Epithelial cell of proximal tubule (primary cell): ENCODE data around the gene FBXO24. TPM values are rescaled to one million over a fixed set of nuclear protein-coding genes. Genes with fewer than 3 reads are reported as not detected.

Source experiments
- DNase-seq: peaks from one replicate; pipeline ENCODE4 v3.0.0-alpha.2; 2011; ENCODE audit warnings: low read depth
- H3K4me3 ChIP-seq: 2 replicates; pipeline ENCODE4 v1.5.1; 2011; ENCODE audit warnings: low read depth, mild to moderate bottlenecking, low read length
- CTCF ChIP-seq: conservative IDR thresholded peaks from 2 replicates; pipeline ENCODE4 v1.5.1; 2012; ENCODE audit warnings: low read depth, mild to moderate bottlenecking, low read length
- total RNA-seq: library from RNA; depleted of rRNA; stranded (reverse); fragments of >200 nt; gene quantifications from 2 replicates; pipeline ENCODE4 v1.2.3, GENCODE V29; 2015

FBXO24 gene
- total RNA-seq, 1 donor from 2014 or later: 1.0 TPM

- TF ChIP-seq CTCF: no peak
- DNase-seq: no peak
- H3K4me3 ChIP-seq: no peak overlapping the region
Observed at GRCh38 chr7:100572281-100572948, 13.7 kb upstream of the FBXO24 start.

GRCh38 chr7:100572949-100573675 is 13.0 kb upstream of the FBXO24 start:
- TF ChIP-seq CTCF: no peak

GRCh38 chr7:100573691-100574361 is 12.3 kb upstream of the FBXO24 start, which contains the start of gene SAP25:
Gene SAP25, minus strand, starts transcription at chr7:100573900. Its CDS starts 158 bp downstream, at chr7:100573742.
- TF ChIP-seq CTCF: no peak
- DNase-seq: no peak
- no peak within 1 kb of the TSS for H3K4me3 ChIP-seq

More at GRCh38 chr7:100572949-100573675, 13.0 kb upstream of the FBXO24 start:
- H3K4me3 ChIP-seq: no peak overlapping the region
- DNase-seq: no peak

GRCh38 chr7:100574362-100575205 is 11.5 kb upstream of the FBXO24 start:
- TF ChIP-seq CTCF: no peak
- no peak overlapping the region for H3K4me3 ChIP-seq
- DNase-seq: no peak

DNA sequence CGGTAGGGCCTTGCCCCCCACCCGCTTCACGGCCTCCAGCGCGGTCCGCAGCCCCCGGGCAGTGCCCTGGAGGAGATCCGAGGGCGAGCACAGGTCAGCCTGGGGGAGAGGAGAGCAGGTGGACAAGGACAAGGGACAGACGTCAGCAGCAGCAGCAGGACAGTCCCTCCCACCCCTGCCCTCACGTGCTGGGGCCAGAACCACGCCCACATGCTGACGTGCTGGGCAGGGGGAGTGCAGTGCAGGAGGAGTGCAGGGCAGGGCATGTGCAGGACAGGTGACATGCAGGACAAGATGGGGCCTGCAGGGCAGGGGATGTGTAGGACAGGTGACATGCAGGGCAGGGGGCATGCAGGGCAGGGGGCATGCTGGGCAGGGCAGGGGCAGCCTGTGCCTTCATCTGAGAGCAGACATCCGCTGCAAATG is 10.9 kb upstream of the FBXO24 start:
- DNase-seq: no peak
- no peak for TF ChIP-seq CTCF
- no peak overlapping the region for H3K4me3 ChIP-seq

GRCh38 chr7:100575746-100576383 is 10.3 kb upstream of the FBXO24 start:
- no peak for TF ChIP-seq CTCF
- no peak for DNase-seq
- no peak overlapping the region for H3K4me3 ChIP-seq
